Stimulated activated CD4-positive, alpha-beta T cell treated with anti-CD3 and anti-CD28 coated beads, TNF-alpha, amount 100 ng/mL, for 48 hours (primary cell): ENCODE measurements around the gene KLHL15.

Source experiments
- DNase-seq, 3 donors: peaks; one replicate each; pipeline ENCODE4 v3.0.0-alpha.2; 2020; ENCODE audit warnings: low read depth in 3 of 3

Gene KLHL15

DNA sequence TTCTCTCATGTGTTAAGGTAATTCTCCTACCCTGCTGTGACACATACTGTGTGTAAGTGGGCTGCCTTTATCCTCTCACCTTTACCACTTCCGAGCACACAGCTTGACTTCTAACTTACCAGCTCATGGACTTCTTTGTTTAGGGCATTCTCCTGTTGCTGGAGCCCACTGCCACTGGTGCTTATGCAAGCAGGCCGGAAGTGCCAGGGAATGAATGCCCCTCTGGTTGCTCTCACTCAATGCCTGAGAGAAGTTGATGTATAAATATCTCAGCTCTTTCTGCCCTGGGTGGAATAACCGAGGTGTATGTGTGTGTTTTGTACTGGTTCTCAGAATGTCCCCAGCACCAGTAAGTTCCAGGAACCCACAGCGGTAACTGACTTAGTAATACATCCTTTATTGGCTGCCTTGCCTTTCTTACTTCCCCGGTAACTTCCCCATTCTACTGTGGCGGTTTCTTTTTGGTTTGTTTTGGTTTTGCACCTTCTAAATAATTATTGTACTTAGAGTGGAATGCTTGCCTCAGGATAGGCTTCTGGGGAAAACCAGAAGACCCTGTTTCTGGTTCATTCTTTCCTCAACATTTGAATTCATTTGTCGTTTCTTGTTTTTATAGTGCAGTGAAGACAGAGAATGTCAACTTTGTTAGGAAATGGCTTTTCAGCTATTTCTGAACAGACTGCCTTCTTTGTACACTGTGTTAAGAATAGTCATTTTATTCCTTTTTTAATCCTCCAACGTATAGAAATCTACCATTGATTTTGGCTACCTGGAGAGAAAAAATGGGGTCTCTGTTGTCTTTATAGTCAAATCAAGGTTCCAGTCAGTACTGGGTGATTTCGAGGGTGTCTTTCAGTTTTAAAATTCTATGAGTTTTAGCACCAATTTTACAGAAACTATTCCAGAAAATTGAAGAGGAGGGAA lies 73.7 kb downstream of the KLHL15 start:
- DNase-seq = peak in 2 of 3 donors; percentile 9 to 18

DNA sequence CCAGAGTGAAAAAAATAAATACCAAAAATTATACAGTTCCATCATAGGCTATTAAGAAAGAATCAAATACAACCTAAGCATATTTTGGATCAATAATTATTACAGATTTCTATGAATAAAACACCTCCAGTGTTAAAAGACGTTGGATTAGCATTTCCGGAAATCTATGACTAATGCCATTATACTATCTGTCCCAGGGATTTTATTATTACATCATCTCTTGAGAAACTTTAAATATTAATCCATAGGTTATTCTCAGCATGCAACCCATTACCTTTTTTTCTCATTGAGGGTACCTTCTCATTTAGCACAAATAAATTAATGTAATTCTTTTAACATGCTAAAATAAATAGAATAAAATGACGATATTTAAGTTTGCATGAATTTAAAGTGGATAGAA lies 74.6 kb downstream of the KLHL15 start:
- no peak for DNase-seq

DNA sequence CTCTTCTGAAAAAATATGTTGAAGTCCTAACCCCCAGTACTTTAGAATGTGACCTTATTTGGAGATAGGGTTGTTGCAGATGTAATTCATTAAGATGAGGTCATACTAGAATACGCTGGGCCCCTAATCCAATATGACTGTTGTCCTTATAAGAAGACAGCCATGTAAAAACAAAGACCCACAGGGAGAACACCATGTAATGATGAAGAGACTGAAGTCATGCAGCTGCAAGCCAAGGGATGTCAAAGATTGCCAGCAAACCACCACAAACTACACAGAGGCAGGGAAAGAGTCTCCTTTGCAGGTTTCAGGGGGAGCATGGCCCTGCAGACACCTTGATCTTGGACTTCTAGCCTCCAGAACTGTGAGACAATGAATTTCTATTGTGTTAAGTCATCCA lies 81.8 kb downstream of the KLHL15 start:
- no peak for DNase-seq

DNA sequence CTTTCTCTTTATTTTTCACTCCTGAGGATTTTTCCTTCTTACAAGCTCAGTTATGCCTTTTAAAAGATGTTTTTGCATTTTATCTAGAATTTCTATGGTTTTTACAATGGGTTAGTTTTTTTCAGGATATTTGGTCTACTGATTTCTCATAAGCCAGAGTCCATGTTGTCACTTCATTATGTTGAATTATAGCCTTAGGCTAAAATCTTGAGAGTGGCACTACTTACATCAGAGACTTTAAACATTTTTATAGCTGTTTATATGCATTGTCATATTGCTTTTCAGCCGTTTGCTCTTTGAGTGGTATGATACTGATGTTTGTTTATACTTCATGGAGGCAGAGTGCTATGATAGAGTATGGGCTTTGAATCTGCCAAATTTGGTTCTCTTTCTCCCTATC lies 82.8 kb downstream of the KLHL15 start:
- DNase-seq = no peak

DNA sequence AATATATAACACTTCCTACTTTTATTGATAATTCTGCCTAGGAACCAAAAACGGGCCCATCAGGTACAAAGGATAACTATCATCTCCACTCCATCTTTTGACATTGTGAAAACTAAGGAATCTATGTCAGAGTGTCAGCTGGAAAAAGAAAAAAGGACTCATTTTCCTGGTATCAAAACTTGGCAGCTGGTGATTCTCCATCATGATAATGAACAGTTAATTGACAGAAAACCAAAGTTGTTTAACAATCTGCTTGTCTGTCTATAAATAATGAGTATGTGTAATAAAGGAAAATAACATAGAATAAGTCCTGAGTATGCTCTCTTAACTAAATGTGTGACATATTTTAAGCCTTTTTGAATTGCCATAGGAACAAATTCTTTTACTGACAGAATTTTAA lies 87.8 kb downstream of the KLHL15 start:
- DNase-seq = no peak

DNA sequence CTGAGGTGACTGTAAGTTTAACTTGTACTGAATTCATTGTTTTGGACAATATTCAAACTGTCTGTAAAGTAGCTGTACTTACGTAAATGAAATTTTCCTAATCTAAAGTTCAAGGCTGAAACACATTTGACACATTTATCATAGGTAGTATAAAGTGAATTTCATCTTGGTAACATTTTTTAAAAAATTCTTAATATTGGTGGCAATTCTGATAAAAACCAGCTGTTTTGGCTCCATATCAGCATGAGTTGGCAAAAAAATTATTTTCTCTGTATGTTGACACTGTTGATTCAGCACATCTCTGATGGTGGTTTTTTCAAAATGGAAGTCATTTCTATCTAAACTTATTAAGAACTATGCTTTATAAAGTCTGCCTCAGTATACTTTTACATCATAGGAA lies 88.3 kb downstream of the KLHL15 start:
- DNase-seq = no peak

DNA sequence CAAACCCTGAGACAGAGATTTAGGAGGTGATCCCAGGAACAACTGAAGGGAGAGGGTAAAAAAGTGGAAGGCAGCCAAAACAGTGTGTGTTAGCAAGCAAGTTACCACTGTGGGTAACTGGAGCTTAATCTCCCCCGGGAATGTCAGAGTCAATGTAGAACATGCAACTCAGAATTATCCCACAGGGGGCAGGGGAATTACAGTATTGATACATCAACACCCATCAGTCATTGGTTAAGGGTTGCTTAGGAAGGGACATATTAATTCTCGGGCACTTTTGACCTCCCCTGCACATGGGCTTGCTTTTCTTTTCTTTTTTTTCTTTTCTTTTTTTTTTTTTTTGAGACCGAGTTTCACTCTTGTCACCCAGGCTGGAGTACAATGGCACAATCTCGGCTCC lies 89.9 kb downstream of the KLHL15 start:
- no peak for DNase-seq

DNA sequence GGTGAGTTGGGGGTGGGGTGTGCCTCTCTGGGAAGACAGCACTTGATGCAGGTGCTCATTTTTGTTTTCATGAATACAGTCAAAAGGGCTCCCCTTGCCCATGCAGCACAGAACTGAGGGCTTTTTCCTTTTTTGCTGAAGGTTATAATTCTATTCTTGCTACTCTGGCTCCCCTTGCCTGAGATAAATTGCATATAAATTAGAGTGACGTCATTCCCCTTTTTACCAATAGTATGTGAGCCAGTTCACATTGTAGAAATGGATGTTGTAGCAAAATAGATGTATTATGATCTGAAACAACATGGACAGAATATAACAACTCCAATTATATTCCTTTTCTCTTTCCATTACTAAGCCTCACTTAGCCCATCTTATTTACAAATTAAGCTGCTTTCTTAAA lies 90.8 kb downstream of the KLHL15 start:
- no peak for DNase-seq

DNA sequence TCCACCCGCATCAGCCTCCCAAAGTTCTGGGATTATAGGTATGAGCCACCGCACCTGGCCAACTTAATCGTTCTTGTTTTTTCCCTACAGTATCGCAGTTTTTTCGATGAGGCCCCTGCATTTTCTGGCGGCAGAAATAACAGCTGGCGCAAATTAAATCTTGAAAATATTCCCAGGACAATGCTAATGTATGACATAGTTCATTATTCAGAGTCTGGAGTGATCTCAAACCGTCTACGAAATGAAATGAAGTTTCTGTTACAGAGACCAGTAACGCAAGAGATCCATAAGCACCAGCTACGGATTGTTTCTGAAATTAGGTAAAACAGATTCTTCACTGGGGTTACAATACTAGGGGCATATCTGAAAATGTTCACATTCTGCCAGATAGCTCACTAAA lies 91.9 kb downstream of the KLHL15 start:
- DNase-seq = no peak
